ENCODE results near the gene DIO3.

DNA sequence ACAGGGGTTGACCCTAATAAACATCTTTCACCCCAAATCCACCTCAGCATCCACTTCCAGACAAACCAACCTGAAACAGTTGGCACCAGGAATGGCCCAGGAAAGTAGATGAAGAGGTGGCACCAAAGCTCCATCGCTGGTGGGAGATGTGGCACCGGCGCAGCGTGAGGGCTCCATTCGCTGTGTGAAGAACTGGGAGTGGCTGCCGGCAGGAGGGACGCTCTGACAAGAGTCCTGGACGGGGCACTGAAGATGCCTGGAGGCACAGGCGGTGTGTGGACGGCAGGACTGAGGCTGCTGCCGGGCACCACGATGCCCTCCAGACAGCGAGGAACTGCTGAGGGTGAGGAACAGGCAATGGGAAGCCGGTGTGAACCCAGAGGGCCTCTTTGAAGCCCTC lies 29.3 kb downstream of the DIO3 start:
- TF ChIP-seq, protein P1, sequence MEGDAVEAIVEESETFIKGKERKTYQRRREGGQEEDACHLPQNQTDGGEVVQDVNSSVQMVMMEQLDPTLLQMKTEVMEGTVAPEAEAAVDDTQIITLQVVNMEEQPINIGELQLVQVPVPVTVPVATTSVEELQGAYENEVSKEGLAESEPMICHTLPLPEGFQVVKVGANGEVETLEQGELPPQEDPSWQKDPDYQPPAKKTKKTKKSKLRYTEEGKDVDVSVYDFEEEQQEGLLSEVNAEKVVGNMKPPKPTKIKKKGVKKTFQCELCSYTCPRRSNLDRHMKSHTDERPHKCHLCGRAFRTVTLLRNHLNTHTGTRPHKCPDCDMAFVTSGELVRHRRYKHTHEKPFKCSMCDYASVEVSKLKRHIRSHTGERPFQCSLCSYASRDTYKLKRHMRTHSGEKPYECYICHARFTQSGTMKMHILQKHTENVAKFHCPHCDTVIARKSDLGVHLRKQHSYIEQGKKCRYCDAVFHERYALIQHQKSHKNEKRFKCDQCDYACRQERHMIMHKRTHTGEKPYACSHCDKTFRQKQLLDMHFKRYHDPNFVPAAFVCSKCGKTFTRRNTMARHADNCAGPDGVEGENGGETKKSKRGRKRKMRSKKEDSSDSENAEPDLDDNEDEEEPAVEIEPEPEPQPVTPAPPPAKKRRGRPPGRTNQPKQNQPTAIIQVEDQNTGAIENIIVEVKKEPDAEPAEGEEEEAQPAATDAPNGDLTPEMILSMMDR (conservative IDR thresholded peaks at IDR 0.05; ENCODE audit: low read depth, low read length), result no peak
- TF ChIP-seq EZH2phosphoT487 (IDR thresholded peaks at IDR 0.05; ENCODE audit: borderline replicate concordance, low read length) (no peak), EZH2 (IDR thresholded peaks at IDR 0.05; ENCODE audit: low read length, unreplicated experiment) (no peak)
